Endothelial cell of umbilical vein (primary cell): ENCODE data around the gene A3GALT2. TPM values are rescaled to one million over a fixed set of nuclear protein-coding genes. Genes with fewer than 3 reads are reported as not detected.

Experiments used
- BruUV-seq: library from RNA; stranded (reverse); fragments of 400-500 nt; replicated peaks from 2 replicates; lab custom pipeline; 2021; lab: Mats Ljungman, UMichigan
- CTCF ChIA-PET: fragments of 300-600, 350-600 bp; sonication (Branson Sonifier 250); formaldehyde crosslinking; loops from one replicate; lab custom pipeline; 2021; ENCODE audit warnings: antibody characterized with exemption, inconsistent platforms; lab: Charles Lee
- POLR2A ChIA-PET: fragments of 300-600, 350-600 bp; sonication (Branson Sonifier 250); formaldehyde crosslinking; loops from one replicate; lab custom pipeline; 2021; ENCODE audit warnings: antibody characterized with exemption, inconsistent platforms; lab: Charles Lee
- DNase-seq: peaks from one replicate; pipeline ENCODE4 v3.0.0-alpha.2; 2011; ENCODE audit warnings: low read depth, low spot score
- FAIRE-seq: peaks from 2 replicates; lab custom pipeline; 2011; peaks lifted over from hg19 to GRCh38; lab: Jason Lieb, UNC
- H2AFZ ChIP-seq: 2 replicates; pipeline ENCODE4 v1.6.0; 2012; ENCODE audit warnings: low read depth, low read length, control low read depth, inconsistent platforms
- H3K27ac ChIP-seq: 2 replicates; pipeline ENCODE4 v1.5.1; 2011; ENCODE audit warnings: low read depth, mild to moderate bottlenecking, control low read depth, low read length, moderate library complexity; ENCODE audit not compliant: insufficient read depth
- H3K27me3 ChIP-seq, 2 experiments: 2 replicates each; pipeline versions ENCODE4 v1.6.0 to v1.6.1; 2011; ENCODE audit warnings: low read length in 2 of 2, mixed read lengths in 1 of 2; ENCODE audit not compliant: control insufficient read depth in 2 of 2, insufficient read depth in 2 of 2
- H3K36me3 ChIP-seq, 2 experiments: 2 replicates in 1 of 2; 3 replicates in 1 of 2; pipeline ENCODE4 v1.5.1; 2011; ENCODE audit warnings: low read length in 2 of 2, mild to moderate bottlenecking in 1 of 2, moderate library complexity in 1 of 2; ENCODE audit not compliant: control insufficient read depth in 2 of 2, insufficient read depth in 2 of 2; ENCODE audit errors: extremely low read depth in 1 of 2
- H3K4me1 ChIP-seq: 3 replicates; pipeline ENCODE4 v1.5.1; 2011; ENCODE audit warnings: mild to moderate bottlenecking, low read length; ENCODE audit not compliant: control insufficient read depth, insufficient read depth; ENCODE audit errors: extremely low read depth
- H3K4me2 ChIP-seq: 2 replicates; pipeline ENCODE4 v1.6.1; 2011; ENCODE audit warnings: low read length, control low read depth, mixed read lengths; ENCODE audit not compliant: insufficient read depth
- H3K4me3 ChIP-seq, 3 experiments: fragments of 200-600 bp in 1 of 3; sonication (generic), shearing (Covaris generic) in 1 of 3; replicated peaks in 1 of 3; 2 replicates each; pipeline ENCODE4 v1.5.1; 2011 to 2016; ENCODE audit warnings: control low read depth in 3 of 3, low read length in 3 of 3, mild to moderate bottlenecking in 2 of 3, inconsistent platforms in 1 of 3, low read depth in 1 of 3, moderate library complexity in 1 of 3; ENCODE audit not compliant: insufficient read depth in 1 of 3
- H3K79me2 ChIP-seq: 2 replicates; pipeline ENCODE4 v1.6.0; 2012; ENCODE audit warnings: low read length, inconsistent platforms; ENCODE audit not compliant: control insufficient read depth, insufficient read depth
- H3K9ac ChIP-seq: replicated peaks from 2 replicates; pipeline ENCODE3; 2011; ENCODE audit warnings: low read length, control low read depth; ENCODE audit not compliant: insufficient read depth; ENCODE audit errors: extremely low read depth
- H3K9me1 ChIP-seq: replicated peaks from 3 replicates; pipeline ENCODE4 v1.6.0; 2011; ENCODE audit warnings: mild to moderate bottlenecking, low read length; ENCODE audit not compliant: control insufficient read depth, insufficient read depth; ENCODE audit errors: extremely low read depth
- H3K9me3 ChIP-seq: replicated peaks from 2 replicates; pipeline ENCODE4 v1.5.1; 2012; ENCODE audit warnings: low read length, inconsistent platforms; ENCODE audit not compliant: control insufficient read depth, insufficient read depth
- H4K20me1 ChIP-seq: replicated peaks from 2 replicates; pipeline ENCODE3; 2011; ENCODE audit warnings: mild to moderate bottlenecking, low read length; ENCODE audit not compliant: control insufficient read depth, insufficient read depth; ENCODE audit errors: extremely low read depth
- CTCF ChIP-seq, 2 donors: IDR thresholded peaks; 1 replicate in 1 of 2; 2 replicates in 1 of 2; pipeline ENCODE4 v1.5.1; 2011; ENCODE audit warnings: low read length in 2 of 2, mild to moderate bottlenecking in 2 of 2, moderate library complexity in 2 of 2, control low read depth in 1 of 2, inconsistent platforms in 1 of 2, low read depth in 1 of 2; ENCODE audit not compliant: insufficient read depth in 1 of 2; ENCODE audit errors: extremely low read depth in 1 of 2
- EZH2 ChIP-seq: IDR thresholded peaks from 2 replicates; pipeline ENCODE4 v1.6.1; 2012; ENCODE audit warnings: borderline replicate concordance, low read depth, mild to moderate bottlenecking, moderate library complexity, low read length, inconsistent platforms; ENCODE audit not compliant: severe bottlenecking
- FOS ChIP-seq: IDR thresholded peaks from 2 replicates; pipeline ENCODE4 v1.6.1; 2011; ENCODE audit warnings: mild to moderate bottlenecking, low read length, moderate library complexity, borderline replicate concordance; ENCODE audit not compliant: insufficient read depth
- GATA2 ChIP-seq: IDR thresholded peaks from 2 replicates; pipeline ENCODE4 v1.7.0; 2011; ENCODE audit warnings: low read depth, mild to moderate bottlenecking, moderate library complexity, mixed read lengths, low read length; ENCODE audit not compliant: insufficient read length, insufficient read depth
- JUN ChIP-seq: IDR thresholded peaks from 2 replicates; pipeline ENCODE4 v1.6.1; 2011; ENCODE audit warnings: borderline replicate concordance, low read depth; ENCODE audit not compliant: insufficient read length, insufficient read depth
- MAX ChIP-seq: IDR thresholded peaks from 2 replicates; pipeline ENCODE4 v1.6.1; 2011; ENCODE audit not compliant: insufficient read depth, insufficient read length
- MYC ChIP-seq: IDR thresholded peaks from one replicate; pipeline ENCODE4 v1.6.1; 2011; ENCODE audit warnings: mild to moderate bottlenecking, low read depth, low read length
- POLR2AphosphoS5 ChIP-seq: IDR thresholded peaks from 2 replicates; pipeline ENCODE4 v1.6.1; 2012; ENCODE audit warnings: low read depth, mild to moderate bottlenecking, control low read depth, low read length, moderate library complexity; ENCODE audit not compliant: insufficient read depth
- dilution Hi-C: fragments of 300-500 bp; cut with MboI; formaldehyde crosslinking; loops from one replicate; pipeline ENCODE4 v1.15.0; 2019; ENCODE audit warnings: low sequenced_read_pairs; ENCODE audit not compliant: extremely low pct_ligation_motif_present
- intact Hi-C: fragments of 100-400 bp; cut with micrococcal nuclease; formaldehyde crosslinking; loops from one replicate; pipeline ENCODE4 v1.10.0; 2022
- polyA plus RNA-seq, 4 experiments: library from polyadenylated mRNA; depleted of rRNA in 3 of 4; stranded (reverse) in 3 of 4; unstranded in 1 of 4; fragments of >200 nt; gene quantifications; 2 replicates each; pipeline versions ENCODE4 v1.2.1 to v1.2.3, GENCODE V29; 2011 to 2012; ENCODE audit warnings: missing spikeins in 1 of 4
- total RNA-seq: library from RNA; stranded (reverse); gene quantifications from 2 replicates; pipeline ENCODE4 v1.2.3, GENCODE V29; 2021

A3GALT2 gene
- total and polyA plus RNA-seq, 2 donors (not counting 3 experiments of a cell fraction or from before 2014, with no cell fraction given): not detected

GRCh38 chr1:33321178-33321577 lies 280 bp upstream of the A3GALT2 start:
- H3K4me3 ChIP-seq: no peak overlapping the region
- H2AFZ ChIP-seq: no peak overlapping the region
- H3K4me1 ChIP-seq: no peaks in the 10 kb centered on the region
- peaks cover 16 to 34% of the 10 kb centered on the region in 2 experiments for H3K36me3 ChIP-seq
- TF ChIP-seq EZH2 (no peak), GATA2 (no peak), MYC (no peak), FOS (no peak), JUN (no peak), POLR2AphosphoS5 (no peak), CTCF (IDR thresholded peaks at IDR 0.05; ENCODE audit: extremely low read depth in 1 of 2, insufficient read depth in 1 of 2, low read depth in 1 of 2, low read length in 2 of 2) (no peak), MAX (no peak)
- no peaks in the 10 kb centered on the region for H3K9me1 ChIP-seq
- H4K20me1 ChIP-seq: no peaks in the 10 kb centered on the region
- intact Hi-C loops: no loop called here
- no peak overlapping the region for H3K4me2 ChIP-seq
- no peak overlapping the region for H3K9ac ChIP-seq
- CTCF ChIA-PET: interaction anchor here (1.0 to 2.1 kb wide), 6 partner anchors 16 to 150 kb away, joined by 3 to 10 read pairs (median 4); no protein-coding TSS in a partner anchor
- no peaks in the 10 kb centered on the region for H3K27me3 ChIP-seq
- no peaks in the 10 kb centered on the region for H3K79me2 ChIP-seq
- POLR2A ChIA-PET: no interaction called here
- no peak for FAIRE-seq
- H3K9me3 ChIP-seq: no peaks in the 10 kb centered on the region
- dilution Hi-C loops: no loop called here
- BruUV-seq: no TSS peak
- DNase-seq: no peak
- H3K27ac ChIP-seq: no peak overlapping the region
